Endodermal cell (in vitro differentiated cells): Measurements from ENCODE around the gene OCA2. TPM values are rescaled to one million over a fixed set of nuclear protein-coding genes. Genes with fewer than 3 reads are reported as not detected.

Experiments
- DNase-seq: peaks from one replicate; pipeline ENCODE4 v3.0.0-alpha.2; 2017
- H3K27ac ChIP-seq: 2 replicates; pipeline ENCODE4 v1.5.1; 2013; ENCODE audit warnings: mild to moderate bottlenecking, low read depth, low read length, moderate library complexity
- H3K27me3 ChIP-seq: 2 replicates; pipeline ENCODE4 v1.6.1; 2013; ENCODE audit warnings: mild to moderate bottlenecking, low read length, moderate library complexity; ENCODE audit not compliant: insufficient read depth, control insufficient read depth, poor library complexity, severe bottlenecking
- H3K36me3 ChIP-seq: 2 replicates; pipeline ENCODE4 v1.7.0; 2013; ENCODE audit warnings: mild to moderate bottlenecking, low read length, moderate library complexity; ENCODE audit not compliant: control insufficient read depth, insufficient read depth
- H3K4me1 ChIP-seq: one replicate; pipeline ENCODE4 v1.7.0; 2013; ENCODE audit warnings: low read length; ENCODE audit not compliant: control insufficient read depth, insufficient read depth
- H3K4me3 ChIP-seq: 2 replicates; pipeline ENCODE4 v1.5.1; 2013; ENCODE audit warnings: mild to moderate bottlenecking, low read length, moderate library complexity
- H3K9ac ChIP-seq: 2 replicates; pipeline ENCODE4 v1.6.1; 2013; ENCODE audit warnings: mild to moderate bottlenecking, low read length, moderate library complexity; ENCODE audit not compliant: poor library complexity, severe bottlenecking; ENCODE audit errors: extremely low read depth
- H3K9me3 ChIP-seq: 2 replicates; pipeline ENCODE4 v1.6.1; 2013; ENCODE audit warnings: mild to moderate bottlenecking, low read length, moderate library complexity; ENCODE audit not compliant: control insufficient read depth
- H3K27ac Mint-ChIP-seq: 2 replicates; pipeline ENCODE4 v1.8.0; 2020; ENCODE audit warnings: mixed read lengths
- H3K27me3 Mint-ChIP-seq: 2 replicates; pipeline ENCODE4 v1.8.0; 2021; ENCODE audit warnings: mild to moderate bottlenecking, mixed read lengths; ENCODE audit not compliant: insufficient read depth
- H3K36me3 Mint-ChIP-seq: 2 replicates; pipeline ENCODE4 v1.8.0; 2020; ENCODE audit warnings: low read depth, mixed read lengths
- H3K4me1 Mint-ChIP-seq: 2 replicates; pipeline ENCODE4 v1.8.0; 2020; ENCODE audit warnings: mixed read lengths
- H3K4me3 Mint-ChIP-seq: 2 replicates; pipeline ENCODE4 v1.8.0; 2020; ENCODE audit warnings: mild to moderate bottlenecking, moderate library complexity, mixed read lengths
- H3K9me3 Mint-ChIP-seq: 2 replicates; pipeline ENCODE4 v1.8.0; 2020; ENCODE audit warnings: mild to moderate bottlenecking, mixed read lengths
- CTCF ChIP-seq: fragments of 200-600 bp; sonication (generic); conservative IDR thresholded peaks from 2 replicates; pipeline ENCODE4 v1.5.0; 2021; ENCODE audit warnings: antibody characterized with exemption, mild to moderate bottlenecking
- WGBS, 2 experiments: methylation state at CpG; one replicate each; pipeline versions ENCODE4 v1.1.5 to v1.1.7; 2013; ENCODE audit warnings: missing lambda C conversion rate in 2 of 2, mixed read lengths in 1 of 2; ENCODE audit not compliant: insufficient coverage in 1 of 2, insufficient read length in 1 of 2; 5-methylcytosine and 5-hydroxymethylcytosine counted together
- total RNA-seq, 2 donors: library from RNA; stranded (reverse); fragmentation: NEBNext Ultra II Directional in 1 of 2; extraction: Animal tissue kit (Norgen Biotek cat#: 25700) in 1 of 2; gene quantifications; 2 replicates in 1 of 2; 3 replicates in 1 of 2; pipeline ENCODE4 v1.2.1, GENCODE V29; 2021

The OCA2 gene
- total RNA-seq, 2 donors from 2014 or later: 0.29 to 0.84 TPM

GRCh38 chr15:28107111-28107903, 8.2 kb upstream of the OCA2 start:
- Histone ChIP-seq H3K36me3 (peaks cover 25% of the 10 kb centered on the region), H3K4me1 (no peaks in the 10 kb centered on the region), H3K27me3 (peaks cover 49% of the 10 kb centered on the region), H3K9me3 (no peaks in the 10 kb centered on the region), H3K4me3 (peak overlapping the region; percentile 79), H3K27ac (no peak overlapping the region), H3K9ac (no peak overlapping the region)
- DNase-seq: peak; percentile 81
- Mint-ChIP-seq H3K27me3 (peaks cover 47% of the 10 kb centered on the region), H3K36me3 (peaks cover 14% of the 10 kb centered on the region), H3K4me1 (peaks cover 2% of the 10 kb centered on the region), H3K27ac (no peak overlapping the region), H3K4me3 (peak overlapping the region; percentile 66), H3K9me3 (no peaks in the 10 kb centered on the region)
- no peak for TF ChIP-seq CTCF
- 14 to 17% methylated on average over 24 to 63 of the region's 63 CpGs for WGBS, 2 experiments

GRCh38 chr15:28106294-28107110, 7.4 kb upstream of the OCA2 start:
- Histone ChIP-seq H3K27ac (no peak overlapping the region), H3K4me1 (no peaks in the 10 kb centered on the region), H3K9me3 (no peaks in the 10 kb centered on the region), H3K27me3 (peaks cover 56% of the 10 kb centered on the region), H3K4me3 (peak overlapping the region; percentile 79), H3K9ac (no peak overlapping the region), H3K36me3 (peaks cover 17% of the 10 kb centered on the region)
- H3K4me1 Mint-ChIP-seq: peaks cover 2% of the 10 kb centered on the region
- no peak for TF ChIP-seq CTCF
- peaks cover 55% of the 10 kb centered on the region for H3K27me3 Mint-ChIP-seq
- DNase-seq: peak; percentile 65
- H3K27ac Mint-ChIP-seq: no peak overlapping the region
- no peaks in the 10 kb centered on the region for H3K9me3 Mint-ChIP-seq
- H3K4me3 Mint-ChIP-seq: peak overlapping the region; percentile 66
- 9 to 17% methylated on average over 28 to 78 of the region's 81 CpGs for WGBS, 2 experiments
- H3K36me3 Mint-ChIP-seq: peaks cover 6% of the 10 kb centered on the region

- peak; percentile 26 for DNase-seq
- peaks cover 2% of the 10 kb centered on the region for H3K4me1 Mint-ChIP-seq
- Histone ChIP-seq H3K36me3 (peaks cover 10% of the 10 kb centered on the region), H3K9ac (no peak overlapping the region), H3K4me3 (no peak overlapping the region), H3K27ac (no peak overlapping the region), H3K27me3 (peaks cover 63% of the 10 kb centered on the region), H3K4me1 (no peaks in the 10 kb centered on the region), H3K9me3 (no peaks in the 10 kb centered on the region)
- no peak for TF ChIP-seq CTCF
- no peak overlapping the region for H3K27ac Mint-ChIP-seq
- peaks cover 62% of the 10 kb centered on the region for H3K27me3 Mint-ChIP-seq
- H3K4me3 Mint-ChIP-seq: peak overlapping the region; percentile 22
- WGBS, 2 experiments: 94% methylated on average over 5 of the region's 5 CpGs; no CpG with 5 or more reads in 1 of the 2 experiments
- H3K36me3 Mint-ChIP-seq: peaks cover 3% of the 10 kb centered on the region
- no peaks in the 10 kb centered on the region for H3K9me3 Mint-ChIP-seq
Measured at GRCh38 chr15:28105793-28106192, 6.7 kb upstream of the OCA2 start.
